Spleen (tissue), 7 donors: ENCODE results near the gene EPS8.

Experiments used
- CTCF ChIP-seq, 11 experiments: fragments of 200-600 bp in 7 of 11; fragments of 450-650 bp in 4 of 11; sonication (generic) in 4 of 11; IDR thresholded peaks in 8 of 11; conservative IDR thresholded peaks in 3 of 11; 1 replicate in 7 of 11; 2 replicates in 4 of 11; pipeline versions ENCODE4 v1.4.0 to v1.8.0; 2016 to 2021; ENCODE audit warnings: antibody characterized with exemption in 11 of 11, inconsistent platforms in 4 of 11, mild to moderate bottlenecking in 1 of 11
- POLR2A ChIP-seq, 3 donors: fragments of 450-650 bp; IDR thresholded peaks; one replicate each; pipeline ENCODE4 v1.5.1; 2017; ENCODE audit warnings: antibody characterized with exemption in 3 of 3, mild to moderate bottlenecking in 1 of 3
- POLR2AphosphoS5 ChIP-seq, 3 donors: sonication (generic); formaldehyde crosslinking; IDR thresholded peaks; one replicate each; pipeline ENCODE4 v1.5.1; 2017; ENCODE audit warnings: antibody characterized with exemption in 3 of 3
- donor health status: DM: no; HTN: no; CAD: no; lungs with moderate emphysema.
- donor health status: DM: no; HTN: no; CAD: no.
- donor health status: DM: no; HTN: no; CAD: no.

GRCh38 chr12:15708396-15709076 is 80.7 kb downstream of the EPS8 start:
- TF ChIP-seq CTCF (IDR thresholded peaks at IDR 0.05 in 8 of 11, conservative IDR thresholded peaks at IDR 0.05 in 3 of 11): no peak
- TF ChIP-seq POLR2AphosphoS5 (IDR thresholded peaks at IDR 0.05): no peak
- no peak for TF ChIP-seq POLR2A (IDR thresholded peaks at IDR 0.05)
